Measurements from ENCODE around the gene SNX32. TPM values are rescaled to one million over a fixed set of nuclear protein-coding genes. Genes with fewer than 3 reads are reported as not detected.
A peak's percentile ranks its signal among the peaks of the same experiment; 100 is the strongest.

The SNX32 gene
- total RNA-seq, 2 experiments from 2014 or later: 0.33 to 0.61 TPM

- Mint-ChIP-seq H3K4me1 (ENCODE audit: low read depth) (peaks cover 8% of the 10 kb centered on the region), H3K36me3 (ENCODE audit: low read depth) (no peaks in the 10 kb centered on the region), H3K9me3 (no peaks in the 10 kb centered on the region), H3K27ac (no peak overlapping the region), H3K27me3 (peaks cover 55% of the 10 kb centered on the region), H3K4me3 (no peak overlapping the region)
- Histone ChIP-seq H3K27ac (ENCODE audit: low read depth in 1 of 2, low read length in 2 of 2) (no peak overlapping the region), H3K4me1 (ENCODE audit: insufficient read depth, low read length) (peaks cover 31% of the 10 kb centered on the region), H3K9me3 (ENCODE audit: control insufficient read depth in 1 of 2, insufficient read depth in 1 of 2, low read length in 2 of 2) (peaks cover 0 to 14% of the 10 kb centered on the region in 2 experiments), H3K36me3 (ENCODE audit: insufficient read depth, low read length) (no peaks in the 10 kb centered on the region), H3K27me3 (ENCODE audit: control insufficient read depth in 1 of 2, insufficient read depth in 2 of 2, low read length in 2 of 2) (peaks cover 33 to 35% of the 10 kb centered on the region in 2 experiments), H3K4me3 (ENCODE audit: low read length) (no peak overlapping the region)
- ATAC-seq (ENCODE audit: poor library complexity) (no peak), DNase-seq (peak in 6 of 14 experiments; percentile 26 to 83 (median 30))
- POLR2A ChIA-PET: interaction anchor here (0.9 kb wide), 1 partner anchor 11 kb away, joined by 3 read pairs; the partner anchor contains the start of gene AP5B1
- CTCF ChIA-PET: interaction anchor here (0.6 kb wide), 1 partner anchor 22 kb away, joined by 6 read pairs; no protein-coding TSS in a partner anchor
- TF ChIP-seq CTCF (IDR thresholded peaks at IDR 0.05): no peak
- intact Hi-C loops (cut with DNase I, micrococcal nuclease): no loop called here
These were observed 42.0 kb upstream of the SNX32 start for GRCh38 chr11:65791719-65792213.

- Mint-ChIP-seq H3K9me3 (no peaks in the 10 kb centered on the region), H3K36me3 (ENCODE audit: low read depth) (no peaks in the 10 kb centered on the region), H3K4me1 (ENCODE audit: low read depth) (peaks cover 8% of the 10 kb centered on the region), H3K27ac (no peak overlapping the region), H3K4me3 (no peak overlapping the region), H3K27me3 (peaks cover 56% of the 10 kb centered on the region)
- peaks cover 26% of the 10 kb centered on the region for H3K4me1 ChIP-seq (ENCODE audit: insufficient read depth, low read length)
- H3K36me3 ChIP-seq (ENCODE audit: insufficient read depth, low read length): no peaks in the 10 kb centered on the region
- no peak overlapping the region for H3K27ac ChIP-seq (ENCODE audit: low read depth in 1 of 2, low read length in 2 of 2)
- H3K27me3 ChIP-seq (ENCODE audit: control insufficient read depth in 1 of 2, insufficient read depth in 2 of 2, low read length in 2 of 2): peaks cover 32 to 33% of the 10 kb centered on the region in 2 experiments
- peaks cover 0 to 14% of the 10 kb centered on the region in 2 experiments for H3K9me3 ChIP-seq (ENCODE audit: control insufficient read depth in 1 of 2, insufficient read depth in 1 of 2, low read length in 2 of 2)
- TF ChIP-seq CTCF (IDR thresholded peaks at IDR 0.05): no peak
- intact Hi-C loops (cut with DNase I, micrococcal nuclease): no loop called here
- no peak overlapping the region for H3K4me3 ChIP-seq (ENCODE audit: low read length)
- no peak for DNase-seq
- ChIA-PET POLR2A (no interaction called here), CTCF (interaction anchor here (1.3 kb wide), 1 partner anchor 13 kb away, joined by 5 read pairs; no protein-coding TSS in a partner anchor)
- ATAC-seq (ENCODE audit: poor library complexity): no peak
These were observed 41.3 kb upstream of the SNX32 start for GRCh38 chr11:65792456-65792855.

GRCh38 chr11:65793144-65793581, 40.6 kb upstream of the SNX32 start:
- Histone ChIP-seq H3K4me3 (ENCODE audit: low read length) (no peak overlapping the region), H3K9me3 (ENCODE audit: control insufficient read depth in 1 of 2, insufficient read depth in 1 of 2, low read length in 2 of 2) (peaks cover 0 to 14% of the 10 kb centered on the region in 2 experiments), H3K4me1 (ENCODE audit: insufficient read depth, low read length) (peaks cover 19% of the 10 kb centered on the region), H3K27ac (ENCODE audit: low read depth in 1 of 2, low read length in 2 of 2) (no peak overlapping the region), H3K36me3 (ENCODE audit: insufficient read depth, low read length) (no peaks in the 10 kb centered on the region), H3K27me3 (ENCODE audit: control insufficient read depth in 1 of 2, insufficient read depth in 2 of 2, low read length in 2 of 2) (peaks cover 25 to 27% of the 10 kb centered on the region in 2 experiments)
- Mint-ChIP-seq H3K4me1 (ENCODE audit: low read depth) (peaks cover 3% of the 10 kb centered on the region), H3K27ac (no peak overlapping the region), H3K36me3 (ENCODE audit: low read depth) (no peaks in the 10 kb centered on the region), H3K27me3 (peaks cover 52% of the 10 kb centered on the region), H3K9me3 (no peaks in the 10 kb centered on the region), H3K4me3 (no peak overlapping the region)
- no peak for TF ChIP-seq CTCF (IDR thresholded peaks at IDR 0.05)
- ChIA-PET CTCF (interaction anchor here (1.3 kb wide), 1 partner anchor 14 kb away, joined by 5 read pairs; no protein-coding TSS in a partner anchor), POLR2A (no interaction called here)
- DNase-seq (no peak), ATAC-seq (ENCODE audit: poor library complexity) (no peak)
- intact Hi-C loops (cut with DNase I, micrococcal nuclease): no loop called here

All from CD4-positive, alpha-beta T cell (primary cell).